Tibial nerve (tissue), 4 donors: ENCODE results near the gene RERGL.

Experiments used
- CTCF ChIP-seq, 5 experiments: fragments of 200-600 bp in 3 of 5; fragments of 450-650 bp in 2 of 5; sonication (generic) in 3 of 5; IDR thresholded peaks; one replicate each; pipeline ENCODE4 v1.5.1; 2016 to 2019; ENCODE audit warnings: antibody characterized with exemption in 5 of 5, mild to moderate bottlenecking in 3 of 5, moderate library complexity in 2 of 5
- EP300 ChIP-seq, 2 donors: sonication (generic); formaldehyde crosslinking; IDR thresholded peaks; one replicate each; pipeline ENCODE4 v1.6.1; 2017; ENCODE audit warnings: antibody characterized with exemption in 2 of 2, mild to moderate bottlenecking in 1 of 2
- POLR2A ChIP-seq, 2 donors: fragments of 450-650 bp; IDR thresholded peaks; one replicate each; pipeline ENCODE4 v1.6.1; 2017; ENCODE audit warnings: antibody characterized with exemption in 2 of 2, mild to moderate bottlenecking in 2 of 2, moderate library complexity in 2 of 2

DNA sequence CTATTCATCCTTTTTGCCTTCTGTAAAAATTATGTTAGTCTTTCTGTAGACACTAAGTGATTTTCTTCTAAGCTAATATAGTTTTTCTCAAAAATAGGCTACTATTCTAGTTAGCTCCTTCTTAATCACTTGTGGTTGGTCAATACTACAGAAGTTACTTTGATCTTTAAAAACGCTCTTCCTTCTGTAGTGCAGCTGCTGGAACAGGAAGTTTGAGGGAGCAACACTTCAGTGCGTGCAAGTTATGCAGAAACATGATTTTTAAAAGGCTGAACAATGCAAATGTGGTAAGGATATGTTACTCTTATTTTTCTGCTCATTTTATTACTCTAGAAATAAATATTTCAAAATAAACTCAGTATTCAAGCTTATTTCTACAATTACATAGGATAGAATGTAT is 11.1 kb upstream of the RERGL start:
- TF ChIP-seq CTCF (IDR thresholded peaks at IDR 0.05) (no peak), POLR2A (IDR thresholded peaks at IDR 0.05) (no peak), EP300 (IDR thresholded peaks at IDR 0.05) (no peak)
